GM23338 (cell line): ENCODE results near the gene HSPA12B. TPM values are rescaled to one million over a fixed set of nuclear protein-coding genes. Genes with fewer than 3 reads are reported as not detected.

ENCODE experiments used
- ATAC-seq: fragments of 200-7000 bp; cut with Tn5 transposase; 3 replicates; pipeline ENCODE4 v1.9.1; 2020
- DNase-seq: peaks from one replicate; pipeline ENCODE4 v3.0.0-alpha.2; 2015; ENCODE audit warnings: low spot score
- H2AFZ ChIP-seq: fragments of 200-600 bp; sonication (generic); 2 replicates; pipeline ENCODE4 v1.8.0; 2016; ENCODE audit warnings: antibody characterized with exemption, mild to moderate bottlenecking, moderate library complexity
- H3F3A ChIP-seq: fragments of 200-600 bp; sonication (generic); replicated peaks from 2 replicates; pipeline ENCODE4 v1.8.0; 2017; ENCODE audit warnings: antibody characterized with exemption, mixed run types, low read depth
- H3K27ac ChIP-seq: fragments of 200-600 bp; sonication (generic); 2 replicates; pipeline ENCODE4 v1.6.1; 2016; ENCODE audit warnings: low read depth
- H3K27me3 ChIP-seq: fragments of 200-600 bp; sonication (generic); 2 replicates; pipeline ENCODE4 v1.8.0; 2016; ENCODE audit warnings: mild to moderate bottlenecking, mixed run types, moderate library complexity; ENCODE audit not compliant: insufficient read depth
- H3K36me3 ChIP-seq: fragments of 200-600 bp; sonication (generic); 2 replicates; pipeline ENCODE4 v1.8.0; 2016; ENCODE audit warnings: mild to moderate bottlenecking; ENCODE audit not compliant: insufficient read depth
- H3K4me1 ChIP-seq: fragments of 200-600 bp; sonication (generic); 2 replicates; pipeline ENCODE4 v1.8.0; 2016; ENCODE audit warnings: mild to moderate bottlenecking, moderate library complexity; ENCODE audit not compliant: insufficient read depth
- H3K4me2 ChIP-seq: fragments of 200-600 bp; sonication (generic); 2 replicates; pipeline ENCODE4 v1.7.1; 2017; ENCODE audit warnings: mixed run types
- H3K4me3 ChIP-seq: fragments of 200-600 bp; sonication (generic); 2 replicates; pipeline ENCODE4 v1.6.1; 2016; ENCODE audit warnings: mixed run types
- H3K79me2 ChIP-seq: fragments of 200-600 bp; sonication (generic); replicated peaks from 2 replicates; pipeline ENCODE4 v1.8.0; 2017; ENCODE audit warnings: mild to moderate bottlenecking; ENCODE audit not compliant: insufficient read depth
- H3K9me2 ChIP-seq: fragments of 200-600 bp; sonication (generic); 2 replicates; pipeline ENCODE4 v1.8.0; 2017; ENCODE audit not compliant: insufficient read depth
- H4K20me1 ChIP-seq: fragments of 200-600 bp; sonication (generic); replicated peaks from 2 replicates; pipeline ENCODE4 v1.8.0; 2017; ENCODE audit warnings: mild to moderate bottlenecking; ENCODE audit not compliant: insufficient read depth
- H3K27ac Mint-ChIP-seq: 2 replicates; pipeline ENCODE4 v1.8.0; 2020; ENCODE audit warnings: inconsistent platforms, mild to moderate bottlenecking, moderate library complexity, mixed read lengths
- H3K27me3 Mint-ChIP-seq: 3 replicates; pipeline ENCODE4 v1.8.0; 2022; ENCODE audit warnings: low read depth, mild to moderate bottlenecking, moderate library complexity, mixed read lengths, inconsistent platforms; ENCODE audit not compliant: insufficient read depth, poor library complexity
- H3K36me3 Mint-ChIP-seq: 3 replicates; pipeline ENCODE4 v1.8.0; 2021; ENCODE audit warnings: low read depth, mild to moderate bottlenecking, inconsistent platforms, moderate library complexity, mixed read lengths
- H3K4me1 Mint-ChIP-seq: 3 replicates; pipeline ENCODE4 v1.8.0; 2020; ENCODE audit warnings: mild to moderate bottlenecking, inconsistent platforms, mixed read lengths
- H3K4me3 Mint-ChIP-seq: 3 replicates; pipeline ENCODE4 v1.8.0; 2021; ENCODE audit warnings: moderate library complexity, mild to moderate bottlenecking, inconsistent platforms, mixed read lengths
- H3K9me3 Mint-ChIP-seq: 3 replicates; pipeline ENCODE4 v1.8.0; 2020; ENCODE audit warnings: moderate library complexity, mild to moderate bottlenecking, inconsistent platforms, mixed read lengths
- CREB1 ChIP-seq: fragments of 250-450 bp; sonication (Bioruptor Pico); IDR thresholded peaks from 2 replicates; pipeline ENCODE4 v1.5.0; 2020; ENCODE audit warnings: low read depth, mild to moderate bottlenecking, moderate library complexity
- ETS1 ChIP-seq: IDR thresholded peaks from 2 replicates; pipeline ENCODE4 v1.6.1; 2016; ENCODE audit warnings: antibody characterized with exemption
- JUNB ChIP-seq: IDR thresholded peaks from one replicate; pipeline ENCODE4 v1.6.1; 2016; ENCODE audit warnings: antibody characterized with exemption; ENCODE audit not compliant: unreplicated experiment
- NANOG ChIP-seq: IDR thresholded peaks from 2 replicates; pipeline ENCODE4 v1.6.1; 2016; ENCODE audit warnings: antibody characterized with exemption, borderline replicate concordance
- STAT1 ChIP-seq: IDR thresholded peaks from one replicate; pipeline ENCODE4 v1.6.1; 2016; ENCODE audit warnings: antibody characterized with exemption; ENCODE audit not compliant: unreplicated experiment
- ZNF114 ChIP-seq: fragments of 250-450 bp; sonication (Bioruptor Pico); IDR thresholded peaks from 2 replicates; pipeline ENCODE4 v1.5.0; 2020; ENCODE audit warnings: mild to moderate bottlenecking, moderate library complexity
- ZNF331 ChIP-seq: fragments of 250-450 bp; sonication (Bioruptor Pico); IDR thresholded peaks from 2 replicates; pipeline ENCODE4 v1.5.0; 2020; ENCODE audit warnings: low read depth, mild to moderate bottlenecking, moderate library complexity
- polyA plus RNA-seq: library from polyadenylated mRNA; unstranded; fragments of >200 nt; fragmentation: Nextera tagmentation; extraction: Ambion mirVana; gene quantifications from 2 replicates; pipeline ENCODE4 v1.2.1, GENCODE V29; 2016
- total RNA-seq: library from RNA; depleted of rRNA; stranded (reverse); fragments of >200 nt; shearing (Covaris generic); gene quantifications from 2 replicates; pipeline ENCODE4 v1.2.3, GENCODE V29; 2014

HSPA12B gene
- total and polyA plus RNA-seq, 2 experiments from 2014 or later: 2.8 to 6.5 TPM

GRCh38 chr20:3699037-3699436 lies 33.4 kb upstream of the HSPA12B start:
- Histone ChIP-seq H3K4me3 (no peak overlapping the region), H3K4me2 (no peak overlapping the region), H3K36me3 (no peaks in the 10 kb centered on the region), H3K9me2 (no peaks in the 10 kb centered on the region), H3K79me2 (no peaks in the 10 kb centered on the region), H3K4me1 (no peaks in the 10 kb centered on the region), H3K27ac (no peak overlapping the region), H3F3A (no peaks in the 10 kb centered on the region), H3K27me3 (no peaks in the 10 kb centered on the region), H2AFZ (no peak overlapping the region), H4K20me1 (no peaks in the 10 kb centered on the region)
- no peak overlapping the region for H3K4me3 Mint-ChIP-seq
- H3K9me3 Mint-ChIP-seq: peaks cover 3% of the 10 kb centered on the region; the same call in 1 of the 3 replicates
- ATAC-seq: no peak
- no peak for DNase-seq
- H3K4me1 Mint-ChIP-seq: no peaks in the 10 kb centered on the region
- H3K27me3 Mint-ChIP-seq: peaks cover 4% of the 10 kb centered on the region
- TF ChIP-seq STAT1 (no peak), ZNF114 (CRISPR knock-in tag) (no peak), ZNF331 (CRISPR knock-in tag) (no peak)
- H3K27ac Mint-ChIP-seq: no peak overlapping the region
- no peaks in the 10 kb centered on the region for H3K36me3 Mint-ChIP-seq

- Mint-ChIP-seq H3K27me3 (peaks cover 7% of the 10 kb centered on the region), H3K4me3 (no peak overlapping the region), H3K36me3 (no peaks in the 10 kb centered on the region), H3K27ac (no peak overlapping the region), H3K4me1 (no peaks in the 10 kb centered on the region), H3K9me3 (peaks cover under 1% of the 10 kb centered on the region; the same call in 1 of the 3 replicates)
- no peak overlapping the region for H2AFZ ChIP-seq
- H3K27me3 ChIP-seq: no peaks in the 10 kb centered on the region
- no peak for ATAC-seq
- no peak for DNase-seq
- H3K4me3 ChIP-seq: no peak overlapping the region
- no peaks in the 10 kb centered on the region for H3K36me3 ChIP-seq
- no peak overlapping the region for H3K4me2 ChIP-seq
- H3F3A ChIP-seq: no peaks in the 10 kb centered on the region
- no peak for TF ChIP-seq CREB1 (CRISPR knock-in tag)
- no peak for TF ChIP-seq JUNB
- no peak for TF ChIP-seq ETS1
- no peak for TF ChIP-seq STAT1
- no peak for TF ChIP-seq NANOG
- no peak overlapping the region for H3K27ac ChIP-seq
- H3K4me1 ChIP-seq: no peaks in the 10 kb centered on the region
- no peaks in the 10 kb centered on the region for H4K20me1 ChIP-seq
- no peaks in the 10 kb centered on the region for H3K9me2 ChIP-seq
- no peaks in the 10 kb centered on the region for H3K79me2 ChIP-seq
Observed at GRCh38 chr20:3701061-3701998, 31.2 kb upstream of the HSPA12B start.

GRCh38 chr20:3702611-3703391 lies 29.7 kb upstream of the HSPA12B start:
- ATAC-seq (no peak), DNase-seq (no peak)
- Mint-ChIP-seq H3K27ac (no peak overlapping the region), H3K9me3 (no peaks in the 10 kb centered on the region), H3K36me3 (no peaks in the 10 kb centered on the region), H3K27me3 (peaks cover 7% of the 10 kb centered on the region), H3K4me3 (no peak overlapping the region), H3K4me1 (no peaks in the 10 kb centered on the region)
- Histone ChIP-seq H3K79me2 (no peaks in the 10 kb centered on the region), H3K4me3 (no peak overlapping the region), H3K4me2 (no peak overlapping the region), H3K4me1 (no peaks in the 10 kb centered on the region), H4K20me1 (no peaks in the 10 kb centered on the region), H3K9me2 (no peaks in the 10 kb centered on the region), H3K27me3 (no peaks in the 10 kb centered on the region), H3F3A (no peaks in the 10 kb centered on the region), H3K36me3 (no peaks in the 10 kb centered on the region), H3K27ac (no peak overlapping the region), H2AFZ (no peak overlapping the region)
- no peak for TF ChIP-seq JUNB
